ENCODE measurements around the gene MTMR2.
A peak's percentile ranks its signal among the peaks of the same experiment; 100 is the strongest.

The MTMR2 gene

GRCh38 chr11:95923728-95924413 lies at the start of gene MTMR2:
Gene MTMR2 (minus strand): TSS chr11:95924107. CDS start chr11:95923954, 153 bp downstream.
- ChIA-PET POLR2A (interaction anchor here (0.8 to 1.0 kb wide), 2 partner anchors 48 to 408 kb away, joined by 3 read pairs; no protein-coding TSS in a partner anchor), CTCF (no interaction called here)
- no peak for DNase-seq (ENCODE audit: low read depth, low spot score)
- H3K4me3 ChIP-seq (ENCODE audit: low read depth, low read length): peak within 1 kb of the TSS; percentile 91
- TF ChIP-seq CTCF (IDR thresholded peaks at IDR 0.05; ENCODE audit: insufficient read depth, low read length, missing control alignments): no peak

GRCh38 chr11:95972060-95972459 lies 48.2 kb upstream of the MTMR2 start:
- no peak for DNase-seq (ENCODE audit: low read depth, low spot score)
- ChIA-PET CTCF (interaction anchor here (1.3 to 3.8 kb wide), 2 partner anchors 136 to 422 kb away, joined by 8 to 13 read pairs; no protein-coding TSS in a partner anchor), POLR2A (no interaction called here)
- TF ChIP-seq CTCF (IDR thresholded peaks at IDR 0.05; ENCODE audit: insufficient read depth, low read length, missing control alignments): no peak
- no peak overlapping the region for H3K4me3 ChIP-seq (ENCODE audit: low read depth, low read length)

- peak; percentile 10 for TF ChIP-seq CTCF (IDR thresholded peaks at IDR 0.05; ENCODE audit: insufficient read depth, low read length, missing control alignments)
- ChIA-PET POLR2A (no interaction called here), CTCF (interaction anchor here (0.8 to 2.8 kb wide), 12 partner anchors 12 to 458 kb away, joined by 3 to 16 read pairs (median 4); partner anchors contain the start of gene MAML2)
- DNase-seq (ENCODE audit: low read depth, low spot score): no peak
- no peak overlapping the region for H3K4me3 ChIP-seq (ENCODE audit: low read depth, low read length)
Measured at GRCh38 chr11:95968585-95968984, 44.7 kb upstream of the MTMR2 start.

- no peak for TF ChIP-seq CTCF (IDR thresholded peaks at IDR 0.05; ENCODE audit: insufficient read depth, low read length, missing control alignments)
- ChIA-PET POLR2A (no interaction called here), CTCF (no interaction called here)
- DNase-seq (ENCODE audit: low read depth, low spot score): no peak
- no peak overlapping the region for H3K4me3 ChIP-seq (ENCODE audit: low read depth, low read length)
Measured at GRCh38 chr11:95964281-95964680, 40.4 kb upstream of the MTMR2 start.

- ChIA-PET POLR2A (no interaction called here), CTCF (no interaction called here)
- no peak for TF ChIP-seq CTCF (IDR thresholded peaks at IDR 0.05; ENCODE audit: insufficient read depth, low read length, missing control alignments)
- no peak overlapping the region for H3K4me3 ChIP-seq (ENCODE audit: low read depth, low read length)
- DNase-seq (ENCODE audit: low read depth, low spot score): no peak
Measured at GRCh38 chr11:95961758-95962157, 37.9 kb upstream of the MTMR2 start.

GRCh38 chr11:95950905-95951304 lies 27.0 kb upstream of the MTMR2 start:
- no peak for TF ChIP-seq CTCF (IDR thresholded peaks at IDR 0.05; ENCODE audit: insufficient read depth, low read length, missing control alignments)
- ChIA-PET POLR2A (no interaction called here), CTCF (interaction anchor here (0.9 kb wide), 1 partner anchor 18 kb away, joined by 4 read pairs; no protein-coding TSS in a partner anchor)
- DNase-seq (ENCODE audit: low read depth, low spot score): no peak
- no peak overlapping the region for H3K4me3 ChIP-seq (ENCODE audit: low read depth, low read length)
